SK-N-SH treated with all-trans-retinoic acid at 6 μM for 48 hours (cell line): ENCODE data around the gene ZC3H15.

Source experiments
- ATAC-seq: fragments of 200-7000 bp; cut with Tn5 transposase; 3 replicates; pipeline ENCODE4 v1.9.1; 2020; ENCODE audit warnings: mild to moderate bottlenecking, moderate library complexity
- ARNTL ChIP-seq: fragments of 450-650 bp; formaldehyde crosslinking; IDR thresholded peaks from 2 replicates; pipeline ENCODE4 v1.5.0; 2020; ENCODE audit warnings: low read depth, mild to moderate bottlenecking, moderate library complexity, borderline replicate concordance
- BACH2 ChIP-seq: fragments of 250-450 bp; sonication (Bioruptor Pico); IDR thresholded peaks from 2 replicates; pipeline ENCODE4 v1.9.0; 2021; ENCODE audit warnings: mild to moderate bottlenecking, borderline replicate concordance
- CREB5 ChIP-seq: fragments of 250-450 bp; sonication (Bioruptor Pico); IDR thresholded peaks from 2 replicates; pipeline ENCODE4 v1.5.1; 2020; ENCODE audit warnings: low read depth, mild to moderate bottlenecking, moderate library complexity
- CSRNP3 ChIP-seq: fragments of 250-450 bp; sonication (Bioruptor Pico); IDR thresholded peaks from 2 replicates; pipeline ENCODE4 v1.5.1; 2021; ENCODE audit warnings: mild to moderate bottlenecking, moderate library complexity
- GLIS3 ChIP-seq: fragments of 250-450 bp; sonication (Bioruptor Pico); IDR thresholded peaks from 2 replicates; pipeline ENCODE4 v1.5.0; 2020; ENCODE audit warnings: mild to moderate bottlenecking, moderate library complexity
- ISL1 ChIP-seq: fragments of 250-450 bp; sonication (Bioruptor Pico); IDR thresholded peaks from 2 replicates; pipeline ENCODE4 v2.1.2; 2022; ENCODE audit warnings: mild to moderate bottlenecking, moderate library complexity
- OSR1 ChIP-seq: fragments of 250-450 bp; sonication (Bioruptor Pico); IDR thresholded peaks from 2 replicates; pipeline ENCODE4 v1.8.0; 2022; ENCODE audit warnings: moderate library complexity, mild to moderate bottlenecking, inconsistent platforms
- POU6F1 ChIP-seq: fragments of 250-450 bp; sonication (Bioruptor Pico); IDR thresholded peaks from 2 replicates; pipeline ENCODE4 v1.8.0; 2021; ENCODE audit warnings: low read depth, mild to moderate bottlenecking, moderate library complexity, borderline replicate concordance
- RARB ChIP-seq: fragments of 250-450 bp; sonication (Bioruptor Pico); IDR thresholded peaks from 2 replicates; pipeline ENCODE4 v1.8.0; 2021; ENCODE audit warnings: mild to moderate bottlenecking, moderate library complexity
- SNAI2 ChIP-seq: fragments of 250-450 bp; sonication (Bioruptor Pico); IDR thresholded peaks from 2 replicates; pipeline ENCODE4 v1.5.0; 2020; ENCODE audit warnings: mild to moderate bottlenecking, moderate library complexity
- TCF4 ChIP-seq: fragments of 250-450 bp; sonication (Bioruptor Pico); IDR thresholded peaks from 2 replicates; pipeline ENCODE4 v1.8.0; 2021; ENCODE audit warnings: mild to moderate bottlenecking, moderate library complexity, borderline replicate concordance
- TOX ChIP-seq: fragments of 250-450 bp; sonication (Bioruptor Pico); IDR thresholded peaks from 2 replicates; pipeline ENCODE4 v1.8.0; 2021; ENCODE audit warnings: mild to moderate bottlenecking, moderate library complexity, borderline replicate concordance
- TSHZ2 ChIP-seq: fragments of 250-450 bp; sonication (Bioruptor Pico); IDR thresholded peaks from 2 replicates; pipeline ENCODE4 v1.5.0; 2020; ENCODE audit warnings: mild to moderate bottlenecking, moderate library complexity
- ZC3H10 ChIP-seq: fragments of 250-450 bp; sonication (Bioruptor Pico); IDR thresholded peaks from 2 replicates; pipeline ENCODE4 v1.5.1; 2021; ENCODE audit warnings: mild to moderate bottlenecking, moderate library complexity
- ZFP3 ChIP-seq: fragments of 250-450 bp; sonication (Bioruptor Pico); IDR thresholded peaks from 2 replicates; pipeline ENCODE4 v1.5.0; 2020; ENCODE audit warnings: mild to moderate bottlenecking, moderate library complexity
- ZFP30 ChIP-seq: fragments of 450-650 bp; formaldehyde crosslinking; IDR thresholded peaks from 2 replicates; pipeline ENCODE4 v1.5.0; 2022; ENCODE audit warnings: mild to moderate bottlenecking, moderate library complexity
- ZNF565 ChIP-seq: fragments of 450-650 bp; formaldehyde crosslinking; conservative IDR thresholded peaks from 2 replicates; pipeline ENCODE4 v1.5.0; 2020; ENCODE audit warnings: low read depth, mild to moderate bottlenecking, moderate library complexity
- ZNF70 ChIP-seq: fragments of 450-650 bp; formaldehyde crosslinking; IDR thresholded peaks from 2 replicates; pipeline ENCODE4 v1.5.0; 2020; ENCODE audit warnings: mild to moderate bottlenecking, moderate library complexity
- ZNF8 ChIP-seq: fragments of 450-650 bp; formaldehyde crosslinking; IDR thresholded peaks from 2 replicates; pipeline ENCODE4 v1.5.0; 2020; ENCODE audit warnings: mild to moderate bottlenecking, moderate library complexity

The ZC3H15 gene

GRCh38 chr2:186537019-186537418, 51.0 kb downstream of the ZC3H15 start:
- ATAC-seq = no peak
- TF ChIP-seq GLIS3 (CRISPR knock-in tag) (no peak), RARB (CRISPR knock-in tag) (no peak)

GRCh38 chr2:186540941-186541340, 54.9 kb downstream of the ZC3H15 start:
- no peak for TF ChIP-seq ZNF70 (CRISPR knock-in tag)
- no peak for TF ChIP-seq ZC3H10 (CRISPR knock-in tag)
- no peak for TF ChIP-seq CREB5 (CRISPR knock-in tag)
- TF ChIP-seq, all 23 proteins: peak for 0
- ATAC-seq = peak; percentile 33

GRCh38 chr2:186542002-186542401, 55.9 kb downstream of the ZC3H15 start:
- ATAC-seq = no peak
- no peak for TF ChIP-seq ZNF8 (CRISPR knock-in tag)
- no peak for TF ChIP-seq CSRNP3 (CRISPR knock-in tag)
- no peak for TF ChIP-seq ZFP30 (CRISPR knock-in tag)
- TF ChIP-seq OSR1 (CRISPR knock-in tag) = no peak
- no peak for TF ChIP-seq ZC3H10 (CRISPR knock-in tag)
- TF ChIP-seq TSHZ2 (CRISPR knock-in tag) = no peak
- TF ChIP-seq CREB5 (CRISPR knock-in tag) = no peak
- TF ChIP-seq POU6F1 = no peak
- TF ChIP-seq GLIS3 (CRISPR knock-in tag) = no peak
- TF ChIP-seq ZFP3 (CRISPR knock-in tag) = no peak
- no peak for TF ChIP-seq ARNTL (CRISPR knock-in tag)
- no peak for TF ChIP-seq ZNF565 (CRISPR knock-in tag)
- TF ChIP-seq ISL1 (CRISPR knock-in tag) = no peak
- TF ChIP-seq BACH2 (CRISPR knock-in tag) = no peak
- no peak for TF ChIP-seq TOX
- TF ChIP-seq RARB (CRISPR knock-in tag) = no peak
- no peak for TF ChIP-seq SNAI2 (CRISPR knock-in tag)
- TF ChIP-seq TCF4 (CRISPR knock-in tag) = no peak

GRCh38 chr2:186543561-186544131, 57.6 kb downstream of the ZC3H15 start:
- ATAC-seq = peak; percentile 69
- TF ChIP-seq SNAI2 (CRISPR knock-in tag) (no peak), ZFP30 (CRISPR knock-in tag) (no peak), TOX (0 out of 2 replicates have a peak, but pooled peaks have one; percentile 8), ISL1 (CRISPR knock-in tag) (no peak), CREB5 (CRISPR knock-in tag) (no peak), ZNF70 (CRISPR knock-in tag) (no peak), BACH2 (CRISPR knock-in tag) (no peak)
- TF ChIP-seq, all 23 proteins: peak for 1
